SU-DHL-6 (cell line): ENCODE measurements around the gene CCDC40.

ENCODE experiments used
- H2AFZ ChIP-seq: fragments of 200-600 bp; sonication (generic); 2 replicates; pipeline ENCODE4 v1.6.1; 2014; ENCODE audit warnings: low read depth, mild to moderate bottlenecking, moderate library complexity, mixed read lengths, antibody characterized with exemption, low read length; ENCODE audit not compliant: severe bottlenecking
- H3F3A ChIP-seq: fragments of 200-600 bp; shearing (Covaris generic); 2 replicates; pipeline ENCODE4 v1.6.0; 2016; ENCODE audit warnings: antibody characterized with exemption, mild to moderate bottlenecking; ENCODE audit not compliant: insufficient read depth
- H3K27ac ChIP-seq: fragments of 200-600 bp; sonication (generic); 2 replicates; pipeline ENCODE4 v1.5.1; 2016; ENCODE audit warnings: low read depth, mild to moderate bottlenecking, low read length, moderate library complexity, mixed read lengths
- H3K27me3 ChIP-seq: fragments of 200-600 bp; sonication (generic), shearing (Covaris generic); 2 replicates; pipeline ENCODE4 v1.6.0; 2014; ENCODE audit warnings: mild to moderate bottlenecking, low read length
- H3K36me3 ChIP-seq: fragments of 200-600 bp; sonication (generic); 2 replicates; pipeline ENCODE4 v1.6.1; 2014; ENCODE audit warnings: mild to moderate bottlenecking, low read length, mixed read lengths
- H3K4me2 ChIP-seq: fragments of 300-600, 200-600 bp; shearing (Covaris generic), sonication (generic); 2 replicates; pipeline ENCODE4 v1.6.0; 2014; ENCODE audit warnings: low read length, low read depth, mild to moderate bottlenecking; ENCODE audit not compliant: poor library complexity, severe bottlenecking
- H3K4me3 ChIP-seq: fragments of 200-600 bp; sonication (generic); 2 replicates; pipeline ENCODE4 v1.5.1; 2014; ENCODE audit warnings: antibody characterized with exemption, low read length, mild to moderate bottlenecking, mixed read lengths; ENCODE audit not compliant: insufficient read depth, poor library complexity, severe bottlenecking
- H3K79me2 ChIP-seq: fragments of 200-600 bp; sonication (generic); 2 replicates; pipeline ENCODE4 v1.6.1; 2014; ENCODE audit warnings: mild to moderate bottlenecking, low read length, moderate library complexity; ENCODE audit not compliant: insufficient read depth
- H3K9ac ChIP-seq: fragments of 200-600 bp; sonication (generic); 2 replicates; pipeline ENCODE4 v1.7.0; 2014; ENCODE audit warnings: mild to moderate bottlenecking, low read length
- H3K9me2 ChIP-seq: fragments of 200-600 bp; sonication (generic); replicated peaks from 2 replicates; pipeline ENCODE4 v1.6.1; 2014; ENCODE audit warnings: low read length; ENCODE audit not compliant: insufficient read depth
- H3K9me3 ChIP-seq: fragments of 200-600 bp; sonication (generic); 2 replicates; pipeline ENCODE4 v1.6.1; 2014; ENCODE audit warnings: low read length, mixed read lengths; ENCODE audit not compliant: insufficient read depth
- H4K20me1 ChIP-seq: fragments of 200-600 bp; sonication (generic); 2 replicates; pipeline ENCODE4 v1.6.1; 2014; ENCODE audit warnings: low read depth, mild to moderate bottlenecking, antibody characterized with exemption, low read length, moderate library complexity, mixed read lengths
- EZH2phosphoT487 ChIP-seq: fragments of 200-600 bp; sonication (generic), shearing (Covaris generic); conservative IDR thresholded peaks from 2 replicates; pipeline ENCODE4 v1.6.1; 2018; ENCODE audit warnings: mild to moderate bottlenecking, antibody characterized with exemption, low read length, moderate library complexity, mixed read lengths
- TF ChIP-seq, protein P1 (sequence below): fragments of 200-600 bp; sonication (generic); IDR thresholded peaks from one replicate; pipeline ENCODE4 v1.5.1; 2017; ENCODE audit warnings: antibody characterized with exemption, mild to moderate bottlenecking, low read length, moderate library complexity; ENCODE audit not compliant: insufficient read depth, poor library complexity, severe bottlenecking

The CCDC40 gene

DNA sequence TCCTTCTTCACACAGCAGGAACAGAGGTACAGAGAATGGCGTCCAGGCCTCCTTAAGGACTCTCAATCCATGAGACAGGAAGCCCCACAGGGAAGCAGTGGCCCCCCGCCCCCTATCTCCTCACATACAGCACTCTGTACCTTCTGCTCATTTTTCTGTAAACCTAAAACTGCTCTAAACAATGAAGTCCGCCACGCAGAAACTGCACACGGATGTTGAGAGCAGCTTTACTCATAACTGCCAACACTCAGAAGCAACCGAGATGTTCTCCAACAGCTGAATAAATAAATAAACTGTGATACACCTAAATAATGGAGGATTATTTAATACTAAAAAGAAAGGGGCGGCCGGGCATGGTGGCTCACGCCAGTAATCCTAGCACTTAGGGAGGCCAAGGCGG is 10.6 kb upstream of the CCDC40 start:
- no peak overlapping the region for H3K4me3 ChIP-seq
- TF ChIP-seq, protein P1, sequence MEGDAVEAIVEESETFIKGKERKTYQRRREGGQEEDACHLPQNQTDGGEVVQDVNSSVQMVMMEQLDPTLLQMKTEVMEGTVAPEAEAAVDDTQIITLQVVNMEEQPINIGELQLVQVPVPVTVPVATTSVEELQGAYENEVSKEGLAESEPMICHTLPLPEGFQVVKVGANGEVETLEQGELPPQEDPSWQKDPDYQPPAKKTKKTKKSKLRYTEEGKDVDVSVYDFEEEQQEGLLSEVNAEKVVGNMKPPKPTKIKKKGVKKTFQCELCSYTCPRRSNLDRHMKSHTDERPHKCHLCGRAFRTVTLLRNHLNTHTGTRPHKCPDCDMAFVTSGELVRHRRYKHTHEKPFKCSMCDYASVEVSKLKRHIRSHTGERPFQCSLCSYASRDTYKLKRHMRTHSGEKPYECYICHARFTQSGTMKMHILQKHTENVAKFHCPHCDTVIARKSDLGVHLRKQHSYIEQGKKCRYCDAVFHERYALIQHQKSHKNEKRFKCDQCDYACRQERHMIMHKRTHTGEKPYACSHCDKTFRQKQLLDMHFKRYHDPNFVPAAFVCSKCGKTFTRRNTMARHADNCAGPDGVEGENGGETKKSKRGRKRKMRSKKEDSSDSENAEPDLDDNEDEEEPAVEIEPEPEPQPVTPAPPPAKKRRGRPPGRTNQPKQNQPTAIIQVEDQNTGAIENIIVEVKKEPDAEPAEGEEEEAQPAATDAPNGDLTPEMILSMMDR: no peak
- TF ChIP-seq EZH2phosphoT487: no peak
- H3K9ac ChIP-seq: no peak overlapping the region
- no peaks in the 10 kb centered on the region for H4K20me1 ChIP-seq
- H3K9me3 ChIP-seq: no peaks in the 10 kb centered on the region
- no peak overlapping the region for H2AFZ ChIP-seq
- no peaks in the 10 kb centered on the region for H3K9me2 ChIP-seq
- no peaks in the 10 kb centered on the region for H3K27me3 ChIP-seq
- no peak overlapping the region for H3K27ac ChIP-seq
- no peaks in the 10 kb centered on the region for H3K36me3 ChIP-seq
- H3K79me2 ChIP-seq: no peaks in the 10 kb centered on the region
- no peak overlapping the region for H3K4me2 ChIP-seq
- 0 out of 2 replicates have a peak, but pooled peaks cover 2% of the 10 kb centered on the region for H3F3A ChIP-seq

DNA sequence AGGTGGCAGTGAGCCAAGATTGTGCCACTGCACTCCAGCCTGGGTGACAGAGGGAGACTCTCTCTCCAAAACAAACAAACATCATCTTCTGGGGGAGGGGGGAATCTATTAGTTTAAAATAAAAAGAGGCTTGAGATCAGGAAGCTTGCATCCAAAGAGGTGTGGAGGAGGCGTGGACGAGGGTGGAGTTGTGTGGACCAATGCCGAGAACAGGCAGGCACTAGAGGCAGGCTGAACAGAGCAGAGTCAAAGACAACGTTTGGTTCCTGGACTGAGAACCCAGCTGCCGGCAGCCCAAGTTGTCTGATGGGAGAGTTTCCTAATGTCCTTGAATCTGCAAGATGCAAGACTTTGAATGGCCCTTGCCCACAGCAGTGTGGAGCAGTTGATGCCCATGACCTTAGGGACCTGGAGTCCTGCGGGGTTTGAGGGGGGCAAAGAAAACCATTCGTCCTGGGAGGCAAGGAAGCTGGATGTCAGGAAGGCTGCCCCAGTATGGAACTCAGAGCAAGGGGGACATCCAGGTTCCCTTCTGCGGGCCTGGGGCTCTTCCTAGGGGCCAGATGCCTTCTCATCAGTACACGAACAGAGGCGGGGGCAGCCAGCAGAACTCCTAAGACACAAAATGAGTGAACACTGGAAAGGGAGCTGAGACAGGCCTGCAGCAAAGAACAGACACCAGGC is 9.9 kb upstream of the CCDC40 start:
- no peaks in the 10 kb centered on the region for H3K27me3 ChIP-seq
- H3K27ac ChIP-seq: no peak overlapping the region
- H3K4me3 ChIP-seq: no peak overlapping the region
- H3K9me2 ChIP-seq: no peaks in the 10 kb centered on the region
- H3F3A ChIP-seq: 0 out of 2 replicates have a peak, but pooled peaks cover 2% of the 10 kb centered on the region
- H3K36me3 ChIP-seq: no peaks in the 10 kb centered on the region
- H4K20me1 ChIP-seq: no peaks in the 10 kb centered on the region
- TF ChIP-seq, protein P1: no peak
- TF ChIP-seq EZH2phosphoT487: no peak
- no peak overlapping the region for H3K4me2 ChIP-seq
- no peaks in the 10 kb centered on the region for H3K9me3 ChIP-seq
- H3K9ac ChIP-seq: no peak overlapping the region
- no peak overlapping the region for H2AFZ ChIP-seq
- no peaks in the 10 kb centered on the region for H3K79me2 ChIP-seq

- 0 out of 2 replicates have a peak, but pooled peaks cover under 1% of the 10 kb centered on the region for H3F3A ChIP-seq
- H3K36me3 ChIP-seq: no peaks in the 10 kb centered on the region
- H3K9me2 ChIP-seq: no peaks in the 10 kb centered on the region
- H3K27me3 ChIP-seq: no peaks in the 10 kb centered on the region
- H3K9me3 ChIP-seq: no peaks in the 10 kb centered on the region
- no peaks in the 10 kb centered on the region for H3K79me2 ChIP-seq
- no peak overlapping the region for H3K4me3 ChIP-seq
- no peak overlapping the region for H3K27ac ChIP-seq
- H3K4me2 ChIP-seq: no peak overlapping the region
- no peaks in the 10 kb centered on the region for H4K20me1 ChIP-seq
- no peak for TF ChIP-seq EZH2phosphoT487
- TF ChIP-seq, protein P1: no peak
- H2AFZ ChIP-seq: no peak overlapping the region
- H3K9ac ChIP-seq: no peak overlapping the region
These were observed 9.4 kb upstream of the CCDC40 start for GRCh38 chr17:80027043-80027435.
